Panc1 (cell line): ENCODE measurements around the gene S100A12. TPM values are rescaled to one million over a fixed set of nuclear protein-coding genes. Genes with fewer than 3 reads are reported as not detected.
"Not testable (repeated sequence)": the region's sequence is repeated elsewhere in the genome, so short reads cannot be mapped to it uniquely, and the experiment has no call there.

Experiments
- ATAC-seq: fragments of 200-7000 bp; cut with Tn5 transposase; 2 replicates; pipeline ENCODE4 v1.9.1; 2020; ENCODE audit warnings: mild to moderate bottlenecking, moderate library complexity
- BruUV-seq: library from RNA; stranded (reverse); fragments of 400-500 nt; replicated peaks from 2 replicates; lab custom pipeline; 2021; lab: Mats Ljungman, UMichigan
- CTCF ChIA-PET: fragments of 300-600 bp; sonication (Branson Sonifier 250); formaldehyde crosslinking; loops from one replicate; lab custom pipeline; 2022; ENCODE audit warnings: antibody characterized with exemption; lab: Charles Lee
- POLR2A ChIA-PET: fragments of 300-600 bp; sonication (Branson Sonifier 250); formaldehyde crosslinking; loops from one replicate; lab custom pipeline; 2022; ENCODE audit warnings: antibody characterized with exemption; lab: Charles Lee
- DNase-seq: peaks from one replicate; pipeline ENCODE4 v3.0.0-alpha.2; 2010; ENCODE audit warnings: low read depth, low spot score
- H3K27ac ChIP-seq: 2 replicates; pipeline ENCODE4 v1.5.1; 2011; ENCODE audit warnings: mild to moderate bottlenecking, low read length, inconsistent platforms
- H3K27me3 ChIP-seq: fragments of 200-500 bp; sonication (Bioruptor generic); 2 replicates; pipeline ENCODE4 v1.6.0; 2014; ENCODE audit warnings: low read length, inconsistent platforms; ENCODE audit not compliant: control insufficient read depth, insufficient read depth
- H3K36me3 ChIP-seq: fragments of 200-500 bp; sonication (Bioruptor generic); 2 replicates; pipeline ENCODE4 v1.5.1; 2014; ENCODE audit warnings: inconsistent platforms, mild to moderate bottlenecking, low read length, moderate library complexity; ENCODE audit not compliant: control insufficient read depth, insufficient read depth
- H3K4me1 ChIP-seq: 2 replicates; pipeline ENCODE4 v1.5.1; 2011; ENCODE audit warnings: inconsistent platforms, mild to moderate bottlenecking, low read length, moderate library complexity; ENCODE audit not compliant: control insufficient read depth, insufficient read depth
- H3K4me3 ChIP-seq, 2 experiments: 2 replicates each; pipeline ENCODE4 v1.5.1; 2011 to 2012; ENCODE audit warnings: low read depth in 2 of 2, low read length in 2 of 2, mild to moderate bottlenecking in 2 of 2, inconsistent platforms in 1 of 2, moderate library complexity in 1 of 2
- H3K9me3 ChIP-seq: fragments of 200-500 bp; sonication (Bioruptor generic); 2 replicates; pipeline ENCODE4 v1.5.1; 2014; ENCODE audit warnings: low read depth, mild to moderate bottlenecking, inconsistent platforms, low read length, moderate library complexity; ENCODE audit not compliant: control insufficient read depth, insufficient read depth
- POLR2AphosphoS5 ChIP-seq: IDR thresholded peaks from 2 replicates; pipeline ENCODE4 v1.6.1; 2012; ENCODE audit warnings: mild to moderate bottlenecking, low read depth, low read length, moderate library complexity
- REST ChIP-seq, 2 experiments: IDR thresholded peaks; 2 replicates each; pipeline ENCODE4 v1.6.1; 2011 to 2012; ENCODE audit warnings: low read depth in 2 of 2, control low read depth in 1 of 2, low read length in 1 of 2, mild to moderate bottlenecking in 1 of 2, moderate library complexity in 1 of 2; ENCODE audit not compliant: insufficient read depth in 1 of 2
- SIN3A ChIP-seq: IDR thresholded peaks from 2 replicates; pipeline ENCODE4 v1.6.1; 2012; ENCODE audit warnings: low read depth, mild to moderate bottlenecking, low read length, moderate library complexity, borderline replicate concordance; ENCODE audit not compliant: insufficient read depth
- TCF7L2 ChIP-seq: IDR thresholded peaks from 2 replicates; pipeline ENCODE4 v1.6.1; 2011; ENCODE audit warnings: mild to moderate bottlenecking, low read depth, low read length, inconsistent platforms
- in situ Hi-C: cut with HindIII; loops from 2 replicates; pipeline ENCODE4 v1.10.0; 2016; ENCODE audit warnings: low sequenced_read_pairs, low pct_unique_long_range_greater_than_20kb
- intact Hi-C: fragments of 100-400 bp; cut with micrococcal nuclease; formaldehyde crosslinking; loops from one replicate; pipeline ENCODE4 v1.10.0; 2022; ENCODE audit not compliant: unreplicated experiment
- total RNA-seq: library from RNA; stranded (reverse); gene quantifications from one replicate; pipeline ENCODE4 v1.2.1, GENCODE V29; 2021; ENCODE audit not compliant: unreplicated experiment
- TF ChIP-seq, protein P1 (sequence below): fragments of 450-650 bp; IDR thresholded peaks from 2 replicates; pipeline ENCODE4 v1.5.1; 2017; ENCODE audit warnings: mild to moderate bottlenecking

The S100A12 gene
- total RNA-seq, 1 experiment from 2014 or later: not detected

- H3K27ac ChIP-seq: no peak overlapping the region
- no peaks in the 10 kb centered on the region for H3K36me3 ChIP-seq
- ATAC-seq: no peak
- TF ChIP-seq, protein P1, sequence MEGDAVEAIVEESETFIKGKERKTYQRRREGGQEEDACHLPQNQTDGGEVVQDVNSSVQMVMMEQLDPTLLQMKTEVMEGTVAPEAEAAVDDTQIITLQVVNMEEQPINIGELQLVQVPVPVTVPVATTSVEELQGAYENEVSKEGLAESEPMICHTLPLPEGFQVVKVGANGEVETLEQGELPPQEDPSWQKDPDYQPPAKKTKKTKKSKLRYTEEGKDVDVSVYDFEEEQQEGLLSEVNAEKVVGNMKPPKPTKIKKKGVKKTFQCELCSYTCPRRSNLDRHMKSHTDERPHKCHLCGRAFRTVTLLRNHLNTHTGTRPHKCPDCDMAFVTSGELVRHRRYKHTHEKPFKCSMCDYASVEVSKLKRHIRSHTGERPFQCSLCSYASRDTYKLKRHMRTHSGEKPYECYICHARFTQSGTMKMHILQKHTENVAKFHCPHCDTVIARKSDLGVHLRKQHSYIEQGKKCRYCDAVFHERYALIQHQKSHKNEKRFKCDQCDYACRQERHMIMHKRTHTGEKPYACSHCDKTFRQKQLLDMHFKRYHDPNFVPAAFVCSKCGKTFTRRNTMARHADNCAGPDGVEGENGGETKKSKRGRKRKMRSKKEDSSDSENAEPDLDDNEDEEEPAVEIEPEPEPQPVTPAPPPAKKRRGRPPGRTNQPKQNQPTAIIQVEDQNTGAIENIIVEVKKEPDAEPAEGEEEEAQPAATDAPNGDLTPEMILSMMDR: no peak
- TF ChIP-seq TCF7L2: no peak
- no peak for TF ChIP-seq POLR2AphosphoS5
- TF ChIP-seq REST (IDR thresholded peaks at IDR 0.05; ENCODE audit: insufficient read depth in 1 of 2, low read depth in 2 of 2, low read length in 1 of 2): no peak
- TF ChIP-seq SIN3A: no peak
- no peaks in the 10 kb centered on the region; the same call in 1 of the 2 replicates for H3K4me1 ChIP-seq
- intact Hi-C loops (no loop called here), in situ Hi-C loops (no loop called here)
- peaks cover 10% of the 10 kb centered on the region; the same call in 1 of the 2 replicates for H3K27me3 ChIP-seq
- no TSS peak for BruUV-seq
- no peak for DNase-seq
- ChIA-PET CTCF (no interaction called here), POLR2A (no interaction called here)
- no peak overlapping the region for H3K4me3 ChIP-seq
- H3K9me3 ChIP-seq: no peaks in the 10 kb centered on the region
Observed at GRCh38 chr1:153420306-153420705, 44.9 kb upstream of the S100A12 start.

DNA sequence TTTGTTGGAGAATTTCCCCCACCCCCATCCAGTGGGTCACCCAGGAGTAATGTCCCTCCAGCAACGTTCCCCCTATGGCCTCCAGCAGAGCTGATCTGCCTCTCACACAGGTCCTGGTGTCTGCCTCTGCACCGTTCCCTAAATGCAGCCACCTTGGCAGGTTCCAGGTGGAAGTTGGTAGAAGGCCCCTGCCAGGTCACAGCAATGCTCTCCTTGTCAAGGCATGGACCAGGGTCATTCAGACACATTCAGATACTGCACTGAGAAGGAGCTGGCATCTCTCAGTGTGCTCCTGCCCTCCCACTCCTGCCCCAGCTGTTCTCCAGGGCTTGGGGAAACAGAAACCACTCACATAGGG is 44.0 kb upstream of the S100A12 start:
- H3K27me3 ChIP-seq, H3K36me3 ChIP-seq, H3K4me3 ChIP-seq, DNase-seq, CTCF ChIA-PET, BruUV-seq, H3K9me3 ChIP-seq, H3K27ac ChIP-seq, in situ Hi-C loops, H3K4me1 ChIP-seq, ATAC-seq, intact Hi-C loops, POLR2A ChIA-PET: not testable (repeated sequence)

GRCh38 chr1:153418758-153419435 is 43.5 kb upstream of the S100A12 start:
- H3K9me3 ChIP-seq, ATAC-seq, BruUV-seq, H3K36me3 ChIP-seq, H3K27ac ChIP-seq, CTCF ChIA-PET, H3K27me3 ChIP-seq, DNase-seq, intact Hi-C loops, H3K4me3 ChIP-seq, in situ Hi-C loops, H3K4me1 ChIP-seq, POLR2A ChIA-PET: not testable (repeated sequence)
